Measurements from ENCODE around the gene TBC1D9.

DNA sequence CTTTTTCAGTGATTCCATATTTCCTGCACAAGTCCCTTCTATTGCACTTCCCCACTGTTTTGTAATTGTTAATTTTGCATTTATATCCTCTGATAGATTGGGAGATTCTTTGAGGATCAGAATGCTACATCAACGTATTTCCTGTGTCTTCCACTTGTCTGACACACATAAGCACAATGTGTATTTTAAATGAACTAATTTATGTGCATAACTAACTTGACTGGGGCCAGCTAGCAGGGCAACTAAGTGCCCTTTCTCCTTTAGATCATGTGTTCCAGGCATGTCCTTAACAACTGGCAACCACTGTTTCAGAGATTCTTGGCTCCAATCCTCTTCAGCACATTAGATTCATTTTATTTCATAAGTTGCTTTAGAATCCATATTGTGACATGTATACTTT lies 171.7 kb downstream of the TBC1D9 start:
- TF ChIP-seq CCAR2 (optimal IDR thresholded peaks at IDR 0.05; ENCODE audit: low read depth, low read length) (no peak), GABPA (IDR thresholded peaks at IDR 0.05; ENCODE audit: low read depth, low read length) (no peak), GABPA (CRISPR knock-in tag; IDR thresholded peaks at IDR 0.05; ENCODE audit: low read depth) (no peak), FOSL2 (CRISPR knock-in tag; IDR thresholded peaks at IDR 0.05) (no peak), CREB1 (IDR thresholded peaks at IDR 0.05) (no peak), CREB1 (CRISPR knock-in tag; IDR thresholded peaks at IDR 0.05) (no peak), POLR2A (IDR thresholded peaks at IDR 0.05; ENCODE audit: insufficient read depth in 1 of 2, low read depth in 2 of 2, low read length in 2 of 2) (no peak), EP300 (IDR thresholded peaks at IDR 0.05; ENCODE audit: low read depth in 2 of 2, low read length in 2 of 2) (no peak), EP300 (CRISPR knock-in tag; IDR thresholded peaks at IDR 0.05; ENCODE audit: borderline replicate concordance) (no peak), RAD51 (IDR thresholded peaks at IDR 0.05; ENCODE audit: borderline replicate concordance) (no peak), CEBPB (IDR thresholded peaks at IDR 0.05; ENCODE audit: borderline replicate concordance, low read depth, low read length) (no peak)
- TF ChIP-seq, protein P1, sequence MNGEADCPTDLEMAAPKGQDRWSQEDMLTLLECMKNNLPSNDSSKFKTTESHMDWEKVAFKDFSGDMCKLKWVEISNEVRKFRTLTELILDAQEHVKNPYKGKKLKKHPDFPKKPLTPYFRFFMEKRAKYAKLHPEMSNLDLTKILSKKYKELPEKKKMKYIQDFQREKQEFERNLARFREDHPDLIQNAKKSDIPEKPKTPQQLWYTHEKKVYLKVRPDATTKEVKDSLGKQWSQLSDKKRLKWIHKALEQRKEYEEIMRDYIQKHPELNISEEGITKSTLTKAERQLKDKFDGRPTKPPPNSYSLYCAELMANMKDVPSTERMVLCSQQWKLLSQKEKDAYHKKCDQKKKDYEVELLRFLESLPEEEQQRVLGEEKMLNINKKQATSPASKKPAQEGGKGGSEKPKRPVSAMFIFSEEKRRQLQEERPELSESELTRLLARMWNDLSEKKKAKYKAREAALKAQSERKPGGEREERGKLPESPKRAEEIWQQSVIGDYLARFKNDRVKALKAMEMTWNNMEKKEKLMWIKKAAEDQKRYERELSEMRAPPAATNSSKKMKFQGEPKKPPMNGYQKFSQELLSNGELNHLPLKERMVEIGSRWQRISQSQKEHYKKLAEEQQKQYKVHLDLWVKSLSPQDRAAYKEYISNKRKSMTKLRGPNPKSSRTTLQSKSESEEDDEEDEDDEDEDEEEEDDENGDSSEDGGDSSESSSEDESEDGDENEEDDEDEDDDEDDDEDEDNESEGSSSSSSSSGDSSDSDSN (CRISPR knock-in tag; IDR thresholded peaks at IDR 0.05), result no peak
- TF ChIP-seq, protein P2, sequence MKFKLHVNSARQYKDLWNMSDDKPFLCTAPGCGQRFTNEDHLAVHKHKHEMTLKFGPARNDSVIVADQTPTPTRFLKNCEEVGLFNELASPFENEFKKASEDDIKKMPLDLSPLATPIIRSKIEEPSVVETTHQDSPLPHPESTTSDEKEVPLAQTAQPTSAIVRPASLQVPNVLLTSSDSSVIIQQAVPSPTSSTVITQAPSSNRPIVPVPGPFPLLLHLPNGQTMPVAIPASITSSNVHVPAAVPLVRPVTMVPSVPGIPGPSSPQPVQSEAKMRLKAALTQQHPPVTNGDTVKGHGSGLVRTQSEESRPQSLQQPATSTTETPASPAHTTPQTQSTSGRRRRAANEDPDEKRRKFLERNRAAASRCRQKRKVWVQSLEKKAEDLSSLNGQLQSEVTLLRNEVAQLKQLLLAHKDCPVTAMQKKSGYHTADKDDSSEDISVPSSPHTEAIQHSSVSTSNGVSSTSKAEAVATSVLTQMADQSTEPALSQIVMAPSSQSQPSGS (CRISPR knock-in tag; IDR thresholded peaks at IDR 0.05), result no peak

Measured in HepG2 (cell line).